ENCODE measurements around the gene PAPSS2.
"Not testable (repeated sequence)": the region's sequence is repeated elsewhere in the genome, so short reads cannot be mapped to it uniquely, and the experiment has no call there.

The PAPSS2 gene

DNA sequence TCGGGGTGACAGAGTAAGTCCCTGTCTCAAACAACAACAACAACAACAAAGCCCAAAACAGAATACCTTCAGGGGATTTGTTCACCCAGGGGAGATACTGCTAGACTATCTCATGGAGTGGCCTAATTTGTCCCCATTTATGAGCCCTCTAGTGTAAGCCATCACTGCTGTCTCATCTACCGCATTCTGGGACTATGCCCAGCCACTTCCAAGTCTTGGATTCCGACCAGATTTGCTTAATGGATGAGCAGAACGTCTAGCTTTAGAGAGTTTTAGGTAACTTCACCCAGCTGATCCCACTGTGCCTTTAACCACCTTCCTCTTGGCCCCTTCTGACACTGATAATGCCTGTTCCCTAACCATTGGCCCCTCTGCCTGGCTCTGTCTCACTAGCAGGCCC lies 47.1 kb downstream of the PAPSS2 start:
- ATAC-seq (no peak), DNase-seq (no peak)

DNA sequence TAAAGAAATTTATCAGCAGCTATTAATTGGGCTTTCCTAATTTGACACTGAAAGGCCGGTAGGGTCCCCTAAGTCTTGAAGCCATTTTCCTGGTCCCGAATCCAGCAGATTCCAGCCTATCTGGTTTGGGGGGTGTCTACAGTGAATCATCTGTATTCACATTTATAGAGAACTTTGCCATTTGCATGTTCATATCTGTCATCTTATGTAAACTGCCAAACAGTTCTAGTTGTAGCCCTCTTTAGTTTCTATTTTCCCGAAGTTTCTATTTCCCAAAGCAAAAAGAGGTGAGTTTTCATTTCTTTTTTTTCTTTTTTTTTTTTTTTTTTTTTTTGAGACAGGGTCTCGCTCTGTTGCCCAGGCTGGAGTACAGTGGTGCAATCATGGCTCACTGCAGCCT lies 47.6 kb downstream of the PAPSS2 start:
- ATAC-seq (no peak), DNase-seq (no peak)

DNA sequence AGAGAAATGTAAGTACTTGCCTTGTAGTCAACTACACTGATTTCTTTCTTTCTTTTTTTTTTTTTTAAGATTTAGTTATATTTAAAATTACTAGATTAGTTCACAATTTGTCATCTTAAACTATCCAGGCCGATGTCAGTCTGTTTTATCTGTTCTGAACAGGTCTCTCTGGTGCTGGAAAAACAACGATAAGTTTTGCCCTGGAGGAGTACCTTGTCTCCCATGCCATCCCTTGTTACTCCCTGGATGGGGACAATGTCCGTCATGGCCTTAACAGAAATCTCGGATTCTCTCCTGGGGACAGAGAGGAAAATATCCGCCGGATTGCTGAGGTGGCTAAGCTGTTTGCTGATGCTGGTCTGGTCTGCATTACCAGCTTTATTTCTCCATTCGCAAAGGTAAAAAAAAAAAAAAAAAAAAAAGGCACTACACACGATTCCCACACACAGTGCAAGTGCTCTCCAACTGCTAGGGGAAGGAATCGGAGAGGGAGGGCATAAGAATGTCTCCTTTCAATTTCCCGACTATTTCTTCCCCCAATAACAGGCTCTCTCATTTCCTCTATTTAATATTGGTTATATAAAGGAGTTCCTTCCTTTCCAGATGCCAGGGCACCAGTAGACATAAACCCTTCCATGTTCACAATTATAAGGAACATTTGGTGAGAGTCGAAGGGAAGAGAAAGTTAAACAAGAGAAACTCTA lies 53.4 kb downstream of the PAPSS2 start:
- DNase-seq: no peak
- no peak for ATAC-seq

DNA sequence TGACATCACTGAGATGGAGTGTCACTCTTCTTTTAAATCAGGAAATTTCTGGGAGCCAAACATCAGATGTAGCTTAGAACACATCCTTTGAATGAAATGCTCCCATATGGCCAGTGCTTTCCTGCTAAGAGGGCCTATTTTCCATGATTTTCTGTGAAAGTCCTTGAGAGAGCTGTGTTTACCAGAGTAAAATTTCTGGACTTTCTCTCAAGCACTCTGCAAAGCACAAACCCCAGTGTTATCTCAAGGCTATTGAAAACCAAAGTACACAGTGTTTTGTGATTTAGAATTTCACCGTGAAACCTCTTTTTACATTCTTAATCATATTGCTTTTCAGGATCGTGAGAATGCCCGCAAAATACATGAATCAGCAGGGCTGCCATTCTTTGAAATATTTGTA lies 54.0 kb downstream of the PAPSS2 start:
- ATAC-seq (no peak), DNase-seq (no peak)

DNA sequence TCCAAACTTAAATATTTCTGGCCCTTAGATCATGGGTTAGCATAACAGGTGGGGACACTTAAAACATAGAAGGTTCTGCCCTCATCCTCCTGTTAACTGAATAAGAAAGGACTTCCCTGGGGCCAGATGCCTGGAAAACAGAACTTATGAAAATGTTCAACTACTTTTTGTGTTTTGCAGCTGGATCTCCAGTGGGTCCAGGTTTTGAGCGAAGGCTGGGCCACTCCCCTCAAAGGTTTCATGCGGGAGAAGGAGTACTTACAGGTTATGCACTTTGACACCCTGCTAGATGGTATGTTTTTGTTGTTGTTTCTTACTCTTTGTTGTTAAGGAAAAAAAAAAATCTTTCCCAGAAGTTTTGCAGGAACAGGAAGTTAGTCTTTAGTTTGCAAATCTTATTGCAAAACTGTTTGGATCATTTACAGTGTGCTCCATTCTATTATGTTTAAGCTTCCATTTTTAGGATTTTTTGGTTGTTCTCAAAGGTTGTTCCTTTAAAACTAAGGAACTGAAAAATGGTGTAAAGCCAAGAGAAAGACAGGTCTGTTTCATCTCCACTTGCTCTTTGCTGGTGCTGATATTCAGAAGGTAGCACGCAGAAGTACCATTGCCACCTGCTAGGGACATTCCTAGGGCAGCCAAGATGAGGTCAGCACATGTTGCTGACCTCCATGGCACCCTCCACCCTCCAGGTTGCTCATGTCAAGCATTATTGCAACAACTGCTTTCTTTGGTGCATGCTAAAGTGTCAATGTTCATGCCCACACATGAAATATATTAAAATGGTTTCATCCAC lies 56.1 kb downstream of the PAPSS2 start:
- DNase-seq: no peak
- no peak for ATAC-seq

DNA sequence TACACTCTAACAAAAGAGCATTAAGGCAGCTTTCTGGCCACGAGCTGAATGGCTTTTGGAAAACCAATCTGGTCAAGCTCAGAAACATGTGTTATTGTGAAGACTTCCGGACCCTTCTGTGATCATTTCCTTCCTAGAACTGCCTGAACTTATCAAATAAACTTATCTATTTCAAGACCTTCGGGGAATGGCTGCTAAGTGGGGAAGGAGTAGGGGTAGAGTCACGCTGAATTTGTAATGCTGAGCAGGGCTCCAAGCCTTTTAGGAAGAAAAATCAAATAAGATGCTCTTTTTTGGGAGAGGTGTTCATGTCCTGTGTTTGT lies 56.6 kb downstream of the PAPSS2 start:
- ATAC-seq (no peak), DNase-seq (no peak)

DNA sequence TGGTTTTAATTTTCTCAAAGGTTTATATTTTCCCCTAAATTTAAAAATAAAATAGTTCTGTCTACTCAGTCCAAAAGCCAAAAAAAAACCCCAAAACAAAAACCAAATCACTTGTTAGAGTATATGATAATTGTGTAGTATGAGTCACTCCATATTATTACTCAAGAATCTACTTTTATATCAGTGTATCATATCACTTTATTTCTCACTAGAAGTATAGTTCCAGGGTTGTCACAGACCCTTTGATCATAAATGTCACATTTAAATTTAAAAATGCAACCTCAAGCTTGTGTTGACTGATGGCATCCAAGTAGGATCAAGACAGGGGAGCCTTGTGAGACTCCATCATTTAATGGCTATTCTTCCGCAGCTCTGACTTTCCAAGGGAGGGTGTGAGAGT lies 61.0 kb downstream of the PAPSS2 start:
- peak; percentile 43 for ATAC-seq

DNA sequence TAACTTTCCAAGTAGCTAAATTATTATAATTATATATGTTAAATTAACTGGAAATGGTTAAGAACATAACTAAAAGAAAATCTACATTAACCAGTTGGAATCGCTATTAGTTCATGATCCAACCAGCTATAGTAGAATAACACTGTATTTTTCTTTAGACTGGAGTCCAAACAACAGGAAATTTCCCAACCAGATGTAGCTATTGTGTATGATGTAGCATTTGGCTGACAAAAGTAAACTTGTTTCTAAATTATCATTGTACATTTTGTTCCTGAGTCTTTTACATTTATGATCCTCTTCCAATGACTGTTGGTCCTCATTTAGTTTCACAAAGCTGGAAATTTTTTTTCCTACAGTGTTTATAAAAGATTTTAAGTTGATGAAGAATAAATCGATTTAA lies 62.1 kb downstream of the PAPSS2 start:
- ATAC-seq: no peak
- no peak for DNase-seq

More for the DNA sequence above, 61.0 kb downstream of the PAPSS2 start:
- DNase-seq: no peak

DNA sequence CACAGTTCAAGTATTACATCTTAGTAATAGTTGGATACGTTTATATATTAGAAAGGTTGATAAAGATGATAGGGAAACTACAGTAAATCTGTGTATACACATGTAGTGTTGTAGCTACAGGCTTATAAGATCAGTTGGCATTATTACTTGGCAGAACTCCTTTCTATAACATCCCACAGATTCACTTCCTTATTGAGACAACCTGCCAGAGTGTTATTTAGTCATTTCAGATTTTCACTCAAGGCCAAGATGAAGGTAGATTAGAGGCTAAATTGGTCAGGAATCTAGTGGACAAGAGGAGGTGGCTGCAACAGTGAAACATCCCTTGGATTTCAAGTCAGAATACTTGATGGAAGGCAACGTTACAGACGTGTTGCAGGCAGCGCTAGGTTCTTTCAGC lies 63.0 kb downstream of the PAPSS2 start:
- DNase-seq (no peak), ATAC-seq (no peak)

DNA sequence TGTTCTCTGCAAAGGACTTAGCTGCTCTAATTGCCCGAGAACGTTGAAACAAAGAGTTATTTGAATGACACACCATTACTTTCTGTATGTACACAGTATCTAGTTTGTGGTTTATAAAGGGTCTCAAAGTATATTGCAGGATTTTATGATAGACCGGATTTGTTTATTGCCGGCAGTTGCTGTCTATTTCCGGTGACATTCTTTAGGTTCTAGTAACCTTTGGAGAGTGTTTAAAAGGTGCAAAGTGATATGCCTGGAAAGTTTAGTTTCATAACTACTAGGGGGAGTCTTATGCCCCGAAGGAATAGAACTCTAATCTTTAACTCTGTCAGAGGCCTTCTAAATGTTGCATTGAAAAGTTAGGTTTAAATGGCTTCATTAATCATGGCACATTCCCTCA lies 63.8 kb downstream of the PAPSS2 start:
- DNase-seq: no peak
- ATAC-seq: no peak

DNA sequence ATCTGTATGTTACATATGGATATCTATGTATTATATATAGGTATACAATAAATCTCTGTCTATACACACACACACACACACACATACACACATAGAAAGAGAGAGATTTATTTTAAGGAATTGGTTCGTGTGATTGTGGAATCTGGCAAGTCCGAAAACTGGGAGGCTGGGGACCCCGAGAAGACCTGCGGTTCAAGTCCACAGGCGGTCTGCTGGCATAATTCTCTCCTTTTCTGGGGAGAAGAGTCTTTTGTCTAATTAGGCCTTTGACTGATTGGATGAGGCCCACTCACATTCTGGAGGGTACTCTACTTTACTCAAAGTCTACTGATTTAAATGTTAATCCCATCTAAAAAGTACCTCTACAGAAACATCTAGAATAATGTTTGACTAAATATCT lies 65.1 kb downstream of the PAPSS2 start:
- ATAC-seq: no peak
- DNase-seq: no peak

DNA sequence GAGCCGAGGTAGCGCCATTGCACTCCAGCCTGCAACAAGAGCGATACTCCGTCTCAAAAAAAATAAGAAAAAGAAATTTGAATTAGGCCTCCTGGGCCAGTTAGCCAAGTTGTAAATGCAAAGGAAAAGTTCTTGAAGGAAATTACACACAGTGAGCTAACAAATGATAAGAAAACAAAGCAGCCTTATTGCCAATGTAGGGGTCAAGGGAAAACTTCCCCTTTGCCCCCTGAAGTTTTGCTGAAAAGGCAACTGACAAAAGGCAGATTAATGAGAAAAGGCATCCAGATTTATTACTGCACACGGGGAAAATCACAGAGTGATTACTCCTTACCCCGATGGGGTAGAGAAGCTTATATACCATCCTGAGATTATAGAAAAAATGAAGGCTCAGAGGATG lies 70.3 kb downstream of the PAPSS2 start:
- ATAC-seq (no peak), DNase-seq (no peak)

DNA sequence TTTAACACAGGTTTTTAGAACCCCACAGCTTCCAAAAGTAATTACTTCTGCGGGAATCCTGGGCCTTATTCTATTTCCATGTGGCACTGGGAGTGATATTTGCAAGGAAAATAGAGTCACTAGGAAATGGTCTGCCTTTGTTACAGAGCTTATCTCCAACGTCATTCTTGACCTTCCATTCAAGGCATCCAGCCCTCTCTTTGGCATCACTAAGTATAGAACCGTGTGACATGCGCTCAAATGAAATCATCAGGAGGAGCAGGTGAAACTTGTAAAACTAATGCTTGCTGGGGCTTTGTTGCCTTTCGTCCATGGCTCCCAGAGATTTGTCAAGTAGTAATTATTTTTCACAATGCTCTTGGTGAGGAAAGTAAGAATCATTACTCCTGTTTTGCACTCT lies 73.4 kb downstream of the PAPSS2 start:
- ATAC-seq: no peak
- DNase-seq: no peak

DNA sequence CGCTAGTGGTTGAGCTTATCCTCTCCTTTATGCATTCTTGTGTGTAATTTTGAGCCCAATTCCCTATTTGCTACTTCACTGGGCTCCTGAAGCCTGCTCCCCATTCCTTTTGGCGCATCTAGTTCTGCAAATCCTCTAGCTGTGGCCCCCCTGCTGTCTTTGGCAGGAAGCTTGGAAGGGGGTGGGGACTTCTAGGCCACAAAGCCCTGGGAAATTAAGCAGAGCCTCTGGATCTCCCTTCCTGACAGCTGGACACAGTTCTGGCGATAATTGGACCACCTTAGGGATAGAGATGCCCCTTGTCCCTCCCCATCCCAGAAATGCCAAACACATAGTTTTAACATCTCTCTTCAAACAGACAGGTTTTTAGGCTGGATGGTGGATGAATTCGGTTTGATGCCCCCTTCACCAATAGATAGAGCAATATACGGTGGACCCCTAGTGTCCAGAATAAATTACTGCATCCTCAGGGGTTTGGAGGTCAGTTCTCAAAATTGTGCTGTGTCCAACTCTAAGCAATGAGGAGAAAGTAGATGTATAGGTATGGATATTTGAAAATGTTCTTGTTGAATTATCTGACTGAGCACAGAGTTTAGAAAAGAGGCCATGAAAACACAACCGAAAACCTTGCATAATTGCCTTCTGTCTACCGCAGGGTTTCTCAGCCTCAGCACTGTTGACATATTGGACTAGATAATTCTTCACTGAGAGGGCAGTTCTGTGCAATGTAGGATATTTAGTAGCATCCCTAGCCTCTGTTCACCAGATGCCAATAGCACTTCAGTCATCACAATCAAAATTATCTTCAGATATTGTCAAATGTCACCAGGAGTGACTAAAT lies 75.5 kb downstream of the PAPSS2 start:
- peak; percentile 57 for ATAC-seq
- no peak for DNase-seq

DNA sequence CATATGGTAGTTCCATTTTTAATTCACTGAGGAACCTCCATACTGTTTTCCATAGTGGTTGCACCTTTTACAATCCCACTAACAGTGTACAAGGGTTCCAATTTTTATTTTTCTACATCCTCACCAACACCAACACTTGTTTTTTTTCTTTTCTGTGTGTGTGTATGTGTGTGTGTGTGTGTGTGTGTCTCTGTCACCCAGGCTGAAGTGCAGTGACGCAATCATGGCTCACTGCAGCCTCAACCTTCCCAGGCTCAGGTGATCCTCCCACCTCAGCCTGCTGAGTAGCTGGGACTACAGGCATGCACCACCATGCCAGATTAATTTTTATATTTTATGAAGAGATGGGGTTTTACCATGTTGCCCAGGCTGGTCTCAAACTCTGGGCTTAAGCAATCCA lies 78.6 kb downstream of the PAPSS2 start:
- ATAC-seq: not testable (repeated sequence)

DNA sequence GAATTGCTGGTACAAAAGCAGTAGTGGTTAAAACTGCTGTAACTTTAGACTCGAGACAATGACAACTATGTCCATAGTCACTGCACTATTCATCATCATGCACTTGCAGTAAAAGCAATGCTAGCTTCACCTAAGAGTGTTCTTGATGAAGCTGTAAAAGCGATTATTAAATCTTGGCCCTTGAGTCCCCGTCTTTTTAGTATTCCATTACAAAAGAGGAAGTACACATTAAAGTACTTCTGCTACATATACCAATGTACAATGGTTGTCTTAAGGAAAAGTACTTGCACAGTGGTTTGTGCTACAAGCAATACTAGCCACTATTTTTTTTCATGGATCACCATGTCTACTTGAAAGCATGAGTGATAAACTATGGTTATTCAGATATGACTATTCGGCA lies 80.0 kb downstream of the PAPSS2 start:
- DNase-seq (no peak), ATAC-seq (no peak)

More for the DNA sequence above, 78.6 kb downstream of the PAPSS2 start:
- not testable (repeated sequence) for DNase-seq

DNA sequence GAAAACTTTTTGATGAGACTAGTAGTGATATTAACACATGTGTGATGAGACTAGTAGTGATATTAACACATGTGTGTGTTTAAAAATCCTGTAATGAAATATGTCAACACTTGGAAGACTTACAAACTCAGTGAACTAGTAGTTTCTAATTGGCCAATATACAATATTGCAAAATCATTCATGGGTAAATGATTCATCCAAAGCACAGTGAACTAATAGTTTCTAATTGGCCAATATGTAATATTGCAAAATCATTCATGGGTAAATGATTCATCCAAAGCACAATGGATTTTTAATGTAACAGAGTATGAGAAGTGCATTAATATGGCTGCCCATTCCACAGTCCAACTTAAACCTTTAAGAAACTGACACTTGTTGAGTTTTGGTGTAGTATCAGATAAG lies 80.6 kb downstream of the PAPSS2 start:
- DNase-seq (no peak), ATAC-seq (no peak)

DNA sequence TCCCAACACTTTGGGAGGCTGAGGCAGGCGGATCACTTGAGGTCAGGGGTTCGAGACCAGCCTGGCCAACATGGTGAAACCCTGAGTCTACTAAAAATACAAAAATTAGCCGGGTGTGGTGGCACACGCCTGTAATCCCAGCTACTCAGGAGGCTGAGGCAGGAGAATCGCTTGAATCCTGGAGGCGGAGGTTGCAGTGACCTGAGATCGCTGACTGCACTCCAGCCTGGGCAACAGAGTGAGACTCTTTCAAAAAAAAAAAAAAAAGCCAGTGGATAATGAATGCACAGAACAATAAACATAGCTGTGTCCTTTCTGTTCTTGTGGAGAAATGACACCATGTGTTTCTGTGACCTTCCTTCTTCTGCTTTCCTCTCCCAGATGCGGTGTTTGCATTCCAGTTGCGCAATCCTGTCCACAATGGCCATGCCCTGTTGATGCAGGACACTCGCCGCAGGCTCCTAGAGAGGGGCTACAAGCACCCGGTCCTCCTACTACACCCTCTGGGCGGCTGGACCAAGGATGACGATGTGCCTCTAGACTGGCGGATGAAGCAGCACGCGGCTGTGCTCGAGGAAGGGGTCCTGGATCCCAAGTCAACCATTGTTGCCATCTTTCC lies 83.4 kb downstream of the PAPSS2 start:
- not testable (repeated sequence) for ATAC-seq, DNase-seq

DNA sequence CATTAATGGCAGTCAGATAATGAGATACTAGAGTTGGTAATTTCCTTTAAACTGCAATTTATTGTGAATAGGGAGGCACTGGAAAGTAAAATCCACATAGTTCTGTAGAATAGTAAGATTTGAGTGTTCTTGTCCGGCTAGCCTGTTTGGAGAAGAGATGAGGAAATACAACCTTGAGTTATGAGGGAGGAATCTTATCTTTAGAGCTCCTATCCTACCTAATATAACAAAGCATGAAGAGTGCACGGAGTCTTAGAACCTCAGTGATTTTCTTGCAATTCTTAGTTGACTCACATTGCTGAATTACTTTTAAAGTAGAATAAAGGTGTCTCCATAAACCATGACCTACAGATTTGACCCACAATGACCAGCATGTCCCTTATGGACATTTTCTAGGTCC lies 84.9 kb downstream of the PAPSS2 start:
- DNase-seq (no peak), ATAC-seq (no peak)

DNA sequence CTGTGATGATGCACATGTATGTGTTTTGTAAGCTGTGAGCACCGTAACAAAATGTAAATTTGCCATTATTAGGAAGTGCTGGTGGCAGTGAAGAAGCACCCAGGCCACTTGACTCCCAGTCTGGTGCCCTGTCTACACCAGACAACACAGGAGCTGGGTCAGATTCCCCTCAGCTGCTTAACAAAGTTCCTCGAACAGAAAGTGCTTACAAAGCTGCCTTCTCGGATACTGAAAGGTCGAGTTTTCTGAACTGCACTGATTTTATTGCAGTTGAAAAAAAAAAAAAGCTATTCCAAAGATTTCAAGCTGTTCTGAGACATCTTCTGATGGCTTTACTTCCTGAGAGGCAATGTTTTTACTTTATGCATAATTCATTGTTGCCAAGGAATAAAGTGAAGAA lies 87.2 kb downstream of the PAPSS2 start:
- ATAC-seq (no peak), DNase-seq (no peak)

DNA sequence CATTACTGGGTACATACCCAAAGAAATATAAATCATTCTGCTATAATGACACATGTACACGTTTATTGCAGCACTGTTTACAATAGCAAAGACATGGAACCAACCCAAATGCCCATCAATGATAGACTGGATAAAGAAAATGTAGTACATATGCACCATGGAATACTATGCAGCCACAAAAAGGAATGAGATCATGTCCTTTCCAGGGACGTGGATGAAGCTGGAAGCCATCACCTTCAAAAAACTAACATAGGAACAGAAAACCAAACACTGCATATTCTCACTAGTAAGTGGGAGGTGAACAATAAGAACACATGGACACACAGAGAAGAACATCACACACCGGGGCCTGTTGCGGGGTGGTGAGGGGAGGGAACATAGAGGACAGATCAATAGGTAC lies 88.6 kb downstream of the PAPSS2 start:
- not testable (repeated sequence) for ATAC-seq, DNase-seq

DNA sequence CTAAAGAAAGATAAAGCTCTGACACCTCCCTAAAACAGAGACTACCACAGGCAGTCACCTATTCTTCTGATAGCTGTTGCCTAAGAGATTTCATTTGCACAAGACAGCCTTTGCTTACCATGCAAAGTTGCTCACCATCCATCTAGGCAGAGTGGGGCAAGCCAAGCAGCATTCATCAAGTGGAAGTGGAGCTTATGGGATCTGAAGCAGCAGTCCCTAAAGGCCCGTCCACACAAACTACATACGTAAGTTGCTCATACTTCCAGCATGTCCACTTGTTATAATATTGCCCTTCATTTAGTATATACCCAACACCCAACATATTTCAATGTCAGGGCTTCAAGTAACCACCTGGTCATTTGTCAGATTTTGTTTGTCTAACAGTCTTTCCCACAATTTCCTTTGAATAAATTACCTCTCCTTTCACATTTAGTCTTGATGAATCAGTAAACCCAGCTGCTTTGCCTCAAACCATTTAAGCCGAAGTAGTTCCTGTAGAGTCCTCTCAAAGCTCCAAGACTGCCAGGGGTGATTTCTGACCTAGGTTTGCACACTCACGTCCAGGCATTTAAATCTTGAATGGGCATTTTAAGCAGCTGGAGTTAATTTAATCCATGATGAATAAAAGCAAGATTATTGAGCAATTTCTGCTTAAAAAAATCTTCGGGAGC lies 90.5 kb downstream of the PAPSS2 start:
- no peak for ATAC-seq
- DNase-seq: no peak

Data from stimulated activated naive CD8-positive, alpha-beta T cell treated with anti-CD3 and anti-CD28 coated beads, Interleukin-15, Interleukin-2, amounts not matched to agents 100 U/mL and 50 U/mL, for 24 hours (primary cell).